Heart right ventricle (tissue), 16 donors: ENCODE measurements around the gene SLC25A44. TPM values are rescaled to one million over a fixed set of nuclear protein-coding genes. Genes with fewer than 3 reads are reported as not detected.
"Not testable (repeated sequence)": the region's sequence is repeated elsewhere in the genome, so short reads cannot be mapped to it uniquely, and the experiment has no call there.

ENCODE experiments used
- ATAC-seq, 8 donors: fragments of 200-7000 bp; cut with Tn5 transposase; one replicate each; pipeline ENCODE4 v1.9.1; 2020; ENCODE audit warnings: mild to moderate bottlenecking in 8 of 8, moderate library complexity in 8 of 8, moderate number of reproducible peaks in 1 of 8
- DNase-seq, 2 donors: peaks; one replicate each; pipeline ENCODE4 v3.0.0-alpha.2; 2020
- H3K27ac ChIP-seq, 10 donors: fragments of 200-600 bp; sonication (generic) in 2 of 10; one replicate each; pipeline versions ENCODE4 v1.5.0 to v1.8.0; 2020 to 2022; ENCODE audit warnings: mild to moderate bottlenecking in 3 of 10
- H3K27me3 ChIP-seq, 7 donors: fragments of 200-600 bp; one replicate each; pipeline ENCODE4 v1.8.0; 2021 to 2022; ENCODE audit warnings: mild to moderate bottlenecking in 2 of 7
- H3K36me3 ChIP-seq, 9 donors: fragments of 200-600 bp; sonication (generic) in 1 of 9; one replicate each; pipeline versions ENCODE4 v1.5.0 to v1.8.0; 2020 to 2022; ENCODE audit warnings: mild to moderate bottlenecking in 2 of 9
- H3K4me1 ChIP-seq, 9 donors: fragments of 200-600 bp; sonication (generic) in 1 of 9; one replicate each; pipeline versions ENCODE4 v1.5.0 to v1.8.0; 2020 to 2022; ENCODE audit warnings: mild to moderate bottlenecking in 4 of 9
- H3K4me3 ChIP-seq, 10 donors: fragments of 200-600 bp; sonication (generic) in 2 of 10; one replicate each; pipeline versions ENCODE4 v1.5.0 to v1.8.0; 2020 to 2022; ENCODE audit warnings: mild to moderate bottlenecking in 7 of 10, moderate library complexity in 2 of 10
- H3K9me3 ChIP-seq, 11 donors: fragments of 200-600 bp in 10 of 11; sonication (generic) in 2 of 11; one replicate each; pipeline versions ENCODE4 v1.5.0 to v1.8.0; 2013 to 2022; ENCODE audit warnings: mild to moderate bottlenecking in 2 of 11, control low read depth in 1 of 11, moderate library complexity in 1 of 11
- CTCF ChIP-seq, 9 donors: fragments of 200-600 bp; sonication (generic) in 2 of 9; IDR thresholded peaks; one replicate each; pipeline versions ENCODE4 v1.5.0 to v1.8.0; 2021 to 2022; ENCODE audit warnings: antibody characterized with exemption in 9 of 9, mild to moderate bottlenecking in 5 of 9, moderate library complexity in 1 of 9
- WGBS, 2 donors: extraction: QIAGEN DNeasy Blood & Tissue Kit; methylation state at CpG; one replicate each; pipeline ENCODE4 v1.1.7; 2013; ENCODE audit warnings: inconsistent platforms in 1 of 2; 5-methylcytosine and 5-hydroxymethylcytosine counted together
- intact Hi-C, 10 donors: fragments of 100-400 bp; cut with DNase I; formaldehyde crosslinking; loops; one replicate each; pipeline versions ENCODE4 v1.11.1 to v1.14.2; 2022
- polyA plus RNA-seq, 2 donors: library from polyadenylated mRNA; stranded (reverse); fragments of 200-250 nt; gene quantifications; one replicate each; pipeline ENCODE4 v1.2.3, GENCODE V29; 2013
- total RNA-seq, 10 donors: library from RNA; stranded (reverse); fragmentation: NEBNext Ultra II Directional in 3 of 10; extraction: Animal tissue kit (Norgen Biotek cat#: 25700) in 3 of 10; gene quantifications; one replicate each; pipeline versions ENCODE4 v1.2.1 to v1.2.4, GENCODE V29; 2021 to 2023
- donor health status: Arrhythmogenic right ventricular cardiomyopathy.
- donor health status: ischemic (EF 13 %, LVEDD 7.1; RV severe dilation, severe dysfunction).
- donor health status: healthy with polysubstance abuse.
- donor health status: DM: no; HTN: yes; CAD: no.
- donor health status: DM: no; HTN: no; CAD: no.
- donor health status: ischemic (EF 25% LVEDD 6.9; RV normal size, moderate dysfunction).
- donor health status: ischemic (EF 25% LVEDD 5.7; RV mildly dilated, moderate dysfunction).
- donor health status: healthy.
- donor health status: DM: yes; HTN: yes; CAD: no.
- donor health status: Ischemic cardiomyopathy.
- donor health status: ischemic (EF 35%, LVEDD 5.7; RV mildly dilated, moderate dysfunction).
- donor health status: nonischemic (EF 11% LVEDD 7.7; RV severe dilation, severe dysfunction).
- donor health status: DM: yes; HTN: yes; CAD: no.
- donor health status: PGD.
- donor health status: ischemic (EF 29% LVEDD 5.4; RV normal size, mild dysfunction).
- donor health status: nonischemic (EF 23%, LVEDD 6.1; RV moderate dilation, normal function).

Gene SLC25A44
- total and polyA plus RNA-seq, 12 donors: 7.0 to 26.0 (median 19.0) TPM

- intact Hi-C loops: loop anchor here in 2 of 10 donors (5.0 kb wide), 2 partner anchors 51 to 71 kb away; no protein-coding TSS in a partner anchor
- no peak for ATAC-seq
- TF ChIP-seq CTCF (IDR thresholded peaks at IDR 0.05): no peak
Observed at GRCh38 chr1:156213644-156213966, 19.7 kb downstream of the SLC25A44 start.

GRCh38 chr1:156214024-156214748 lies 20.3 kb downstream of the SLC25A44 start:
- peak overlapping the region in 9 of 10 donors; percentile 92 to 99 (median 97) for H3K27ac ChIP-seq
- WGBS, 2 donors: 84 to 85% methylated on average over 16 of the region's 16 CpGs
- peaks cover 3 to 52% (median 31%) of the 10 kb centered on the region in 9 donors for H3K4me1 ChIP-seq
- H3K9me3 ChIP-seq: no peaks in the 10 kb centered on the region
- H3K36me3 ChIP-seq: peaks cover 0 to 43% (median 8%) of the 10 kb centered on the region in 9 donors
- no peaks in the 10 kb centered on the region for H3K27me3 ChIP-seq
- DNase-seq (no peak), ATAC-seq (no peak)
- peak overlapping the region in 9 of 10 donors; percentile 51 to 84 (median 67) for H3K4me3 ChIP-seq
- intact Hi-C loops: loop anchor here in 2 of 10 donors (5.0 kb wide), 2 partner anchors 52 to 72 kb away; no protein-coding TSS in a partner anchor
- TF ChIP-seq CTCF (IDR thresholded peaks at IDR 0.05): no peak

More at GRCh38 chr1:156213644-156213966, 19.7 kb downstream of the SLC25A44 start:
- peaks cover 3 to 50% (median 31%) of the 10 kb centered on the region in 9 donors for H3K4me1 ChIP-seq
- peak overlapping the region; percentile 51 to 84 (median 66) for H3K4me3 ChIP-seq
- WGBS, 2 donors: 23 to 24% methylated on average over 11 of the region's 11 CpGs
- H3K36me3 ChIP-seq: peaks cover 0 to 49% (median 8%) of the 10 kb centered on the region in 9 donors
- DNase-seq: no peak
- peak overlapping the region; percentile 85 to 99 (median 96) for H3K27ac ChIP-seq
- H3K27me3 ChIP-seq: no peaks in the 10 kb centered on the region
- no peaks in the 10 kb centered on the region for H3K9me3 ChIP-seq

GRCh38 chr1:156216361-156217086 lies 22.6 kb downstream of the SLC25A44 start:
- H3K27ac ChIP-seq, DNase-seq, H3K9me3 ChIP-seq, H3K27me3 ChIP-seq, ATAC-seq, H3K4me3 ChIP-seq, intact Hi-C loops: not testable (repeated sequence)
- Histone ChIP-seq H3K4me1 (peaks cover 3 to 52% (median 31%) of the 10 kb centered on the region in 9 donors), H3K36me3 (peaks cover 0 to 46% (median 7%) of the 10 kb centered on the region in 9 donors)
- WGBS, 2 donors: 90 to 94% methylated on average over 55 of the region's 55 CpGs

GRCh38 chr1:156217871-156218270 lies 24.0 kb downstream of the SLC25A44 start:
- no peak for TF ChIP-seq CTCF (IDR thresholded peaks at IDR 0.05)
- DNase-seq (no peak), ATAC-seq (no peak)
- no peaks in the 10 kb centered on the region for H3K27me3 ChIP-seq
- H3K36me3 ChIP-seq: peaks cover 0 to 55% (median 19%) of the 10 kb centered on the region in 9 donors
- no peaks in the 10 kb centered on the region for H3K9me3 ChIP-seq
- peak overlapping the region in 5 of 10 donors; percentile 28 to 89 (median 36) for H3K27ac ChIP-seq
- peaks cover 3 to 43% (median 29%) of the 10 kb centered on the region in 9 donors for H3K4me1 ChIP-seq
- WGBS, 2 donors: 55 to 60% methylated on average over 2 of the region's 2 CpGs
- peak overlapping the region in 1 of 10 donors; percentile 5 for H3K4me3 ChIP-seq
- intact Hi-C loops: no loop called here
